NCI-H226 (cell line): ENCODE data around the gene CCM2.
"Not testable (repeated sequence)": the region's sequence is repeated elsewhere in the genome, so short reads cannot be mapped to it uniquely, and the experiment has no call there.

ENCODE experiments used
- DNase-seq: peaks from one replicate; pipeline ENCODE4 v3.0.0-alpha.2; 2015

The CCM2 gene

GRCh38 chr7:45001826-45002225, 1.8 kb downstream of the CCM2 start:
- DNase-seq, result no peak

- DNase-seq, result no peak
These were observed 3.8 kb downstream of the CCM2 start for GRCh38 chr7:45003789-45004188.

- no peak for DNase-seq
These were observed 7.1 kb downstream of the CCM2 start for GRCh38 chr7:45007106-45007505.

GRCh38 chr7:45007571-45008328, 7.7 kb downstream of the CCM2 start:
- DNase-seq, result no peak

- DNase-seq, result no peak
These were observed 13.5 kb downstream of the CCM2 start for GRCh38 chr7:45013465-45013967.

- no peak for DNase-seq
These were observed 15.3 kb downstream of the CCM2 start for GRCh38 chr7:45015313-45015712.

GRCh38 chr7:45017253-45017652, 17.3 kb downstream of the CCM2 start:
- DNase-seq, result no peak

GRCh38 chr7:45020915-45021314, 20.9 kb downstream of the CCM2 start:
- no peak for DNase-seq

- DNase-seq, result no peak
These were observed 21.7 kb downstream of the CCM2 start for GRCh38 chr7:45021604-45022296.

- no peak for DNase-seq
These were observed 24.2 kb downstream of the CCM2 start for GRCh38 chr7:45024126-45024744.

- not testable (repeated sequence) for DNase-seq
These were observed 25.5 kb downstream of the CCM2 start for GRCh38 chr7:45025473-45025872.

- DNase-seq, result no peak
These were observed 26.0 kb downstream of the CCM2 start for GRCh38 chr7:45026013-45026412.

GRCh38 chr7:45026984-45027773, 27.2 kb downstream of the CCM2 start:
- no peak for DNase-seq

- no peak for DNase-seq
These were observed 27.7 kb downstream of the CCM2 start for GRCh38 chr7:45027774-45028114.

- no peak for DNase-seq
These were observed 28.3 kb downstream of the CCM2 start for GRCh38 chr7:45028138-45028919.

- no peak for DNase-seq
These were observed 28.9 kb downstream of the CCM2 start for GRCh38 chr7:45028920-45029344.

GRCh38 chr7:45031829-45032228, 31.8 kb downstream of the CCM2 start:
- no peak for DNase-seq

- no peak for DNase-seq
These were observed 32.4 kb downstream of the CCM2 start for GRCh38 chr7:45032421-45032820.

GRCh38 chr7:45033261-45033930, 33.4 kb downstream of the CCM2 start:
- no peak for DNase-seq

- no peak for DNase-seq
These were observed 33.9 kb downstream of the CCM2 start for GRCh38 chr7:45033931-45034290.

GRCh38 chr7:45034710-45035109, 34.7 kb downstream of the CCM2 start:
- not testable (repeated sequence) for DNase-seq

- DNase-seq, result no peak
These were observed 35.4 kb downstream of the CCM2 start for GRCh38 chr7:45035371-45035770.
